ENCODE results near the gene PDPK1. TPM values are rescaled to one million over a fixed set of nuclear protein-coding genes. Genes with fewer than 3 reads are reported as not detected.
A peak's percentile ranks its signal among the peaks of the same experiment; 100 is the strongest.

The PDPK1 gene
- total and polyA plus RNA-seq, 4 experiments from 2014 or later = 26.4 to 71.3 (median 51.7) TPM

DNA sequence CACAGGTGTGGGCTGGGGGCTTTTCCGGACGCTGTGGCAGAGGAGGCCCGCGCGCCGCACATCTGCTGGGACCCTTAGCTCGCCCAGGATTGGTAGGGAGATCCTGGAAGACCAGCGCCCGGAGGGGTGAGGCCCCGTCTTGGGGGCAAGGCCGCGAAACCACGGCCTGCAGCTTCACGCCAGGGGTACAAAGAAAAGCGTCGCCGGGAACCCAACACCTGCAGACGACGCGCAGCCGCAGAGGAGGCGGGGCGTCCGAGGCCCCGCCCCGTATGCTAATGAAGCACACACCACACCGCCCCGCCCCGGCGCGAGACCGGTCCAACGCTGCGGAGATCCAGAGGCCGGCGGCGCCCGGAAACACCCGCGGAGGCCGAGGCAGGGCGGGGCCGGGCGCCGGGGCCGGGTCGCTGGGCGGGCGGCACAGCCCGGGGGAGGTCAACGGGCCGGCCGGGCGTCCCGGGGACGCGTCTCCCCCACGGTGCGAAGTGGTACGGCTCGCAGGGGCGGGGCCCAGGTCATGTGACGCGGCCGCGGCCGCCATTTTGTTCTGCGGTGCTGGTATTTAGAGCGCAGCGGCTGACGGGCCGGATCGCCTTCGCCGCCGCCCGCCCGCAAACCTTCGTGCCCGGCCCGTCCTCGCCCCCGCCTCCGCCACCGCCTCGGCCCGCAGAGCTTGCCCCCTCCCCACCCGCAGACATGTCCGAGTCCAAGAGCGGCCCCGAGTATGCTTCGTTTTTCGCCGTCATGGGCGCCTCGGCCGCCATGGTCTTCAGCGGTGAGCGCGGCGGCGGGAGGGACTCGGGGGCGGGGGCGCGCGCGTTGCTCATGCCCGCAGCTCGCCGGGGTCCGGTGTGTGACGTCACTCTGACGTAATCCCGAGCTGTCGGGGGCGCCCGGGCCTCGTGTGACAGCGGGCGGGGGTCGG, 24.2 kb upstream of the PDPK1 start, which contains the start of gene ATP6V0C:
TSS of gene ATP6V0C (plus strand) at position 548 of the 928 bp plus-strand sequence. CDS start at position 700, 152 bp downstream.
- H3K36me3 Mint-ChIP-seq = peaks cover 0 to 27% of the 10 kb centered on the region in 2 donors
- peak within 1 kb of the TSS; percentile 90 to 96 (median 92) for H3K4me3 Mint-ChIP-seq
- no peaks in the 10 kb centered on the region for H3K9me3 ChIP-seq (ENCODE audit: control insufficient read depth in 1 of 2, low read length in 2 of 2)
- peaks cover 32 to 64% (median 46%) of the 10 kb centered on the region in 4 donors for H3K4me1 Mint-ChIP-seq
- H3K9me3 Mint-ChIP-seq = peaks cover 0 to 7% (median 0%) of the 10 kb centered on the region in 8 donors
- no peaks in the 10 kb centered on the region for H3K27me3 ChIP-seq (ENCODE audit: insufficient read depth, low read length)
- peak within 1 kb of the TSS; percentile 94 for H3K27ac ChIP-seq (ENCODE audit: low read depth, low read length)
- ChIA-PET POLR2A (ENCODE audit: partially characterized antibody) (interaction anchor here (0.7 to 6.1 kb wide), 17 partner anchors 11 to 553 kb away, joined by 3 to 101 read pairs (median 5); partner anchors contain the start of genes ABCA3, CEMP1, ECI1 and FLYWCH2), CTCF (ENCODE audit: partially characterized antibody) (interaction anchor here (1.0 kb wide), 1 partner anchor 17 kb away, joined by 3 read pairs; the partner anchor contains the start of gene CEMP1)
- intact Hi-C loops (cut with micrococcal nuclease) = loop anchor here (1.0 to 10.0 kb wide), 8 partner anchors 19 to 358 kb away; partner anchors contain the start of genes CCNF, RNPS1, TBC1D24 and TRAF7
- peak within 1 kb of the TSS; percentile 91 to 98 (median 97) for H3K27ac Mint-ChIP-seq
- peaks cover 48% of the 10 kb centered on the region for H3K4me1 ChIP-seq (ENCODE audit: insufficient read depth, low read length)
- peak; percentile 90 to 97 (median 94) for DNase-seq
- no peaks in the 10 kb centered on the region for H3K27me3 Mint-ChIP-seq
- peak within 1 kb of the TSS; percentile 74 to 77 for H3K4me3 ChIP-seq (ENCODE audit: low read length in 2 of 2)
- H3K36me3 ChIP-seq (ENCODE audit: insufficient read depth, low read length) = no peaks in the 10 kb centered on the region

DNA sequence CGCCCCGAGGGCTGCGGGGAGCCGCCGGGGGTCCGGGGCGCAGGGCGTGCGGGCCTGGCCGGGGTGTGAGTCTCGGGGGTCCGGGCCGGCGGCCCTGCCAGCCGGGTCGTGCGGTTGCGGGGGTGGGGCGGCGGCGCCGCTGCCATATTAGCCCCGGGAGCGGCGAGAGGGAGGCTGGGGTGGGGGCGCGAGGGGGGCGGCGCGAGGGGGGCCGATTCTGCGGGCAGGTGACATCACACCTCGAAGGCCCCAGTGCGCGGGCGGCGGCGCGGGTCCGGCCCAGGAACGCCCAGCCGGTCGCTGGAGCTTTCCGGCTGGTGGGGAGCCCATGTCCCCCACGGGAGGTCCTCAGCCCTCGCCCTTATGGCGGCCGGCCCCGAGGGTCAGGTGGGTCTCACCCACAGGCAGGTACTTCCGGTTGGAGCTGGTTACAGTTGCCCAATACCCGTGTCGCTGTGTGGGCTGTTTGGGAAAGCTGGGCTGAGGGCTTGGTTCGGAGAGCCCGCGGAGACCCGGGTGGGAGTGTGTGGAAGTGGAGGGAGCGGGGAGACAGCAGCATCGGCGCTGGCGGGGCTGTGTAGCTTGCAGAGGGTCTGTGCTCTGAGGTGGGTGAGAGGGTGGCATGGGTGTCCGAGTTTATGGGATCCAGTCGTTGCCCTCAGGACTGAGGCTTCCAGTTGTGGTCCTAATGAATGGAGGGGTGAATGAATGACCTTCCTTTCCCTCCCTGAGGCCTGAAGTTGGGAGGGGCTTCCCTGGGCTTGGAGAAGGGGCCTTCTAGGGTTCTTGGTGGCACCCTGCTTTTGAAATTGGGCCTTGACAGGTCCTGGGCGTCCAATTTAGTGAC, 23.3 kb upstream of the PDPK1 start:
- Histone ChIP-seq H3K9me3 (ENCODE audit: control insufficient read depth in 1 of 2, low read length in 2 of 2) (no peaks in the 10 kb centered on the region), H3K36me3 (ENCODE audit: insufficient read depth, low read length) (no peaks in the 10 kb centered on the region), H3K4me3 (ENCODE audit: low read length in 2 of 2) (peak overlapping the region; percentile 74 to 77), H3K27ac (ENCODE audit: low read depth, low read length) (peak overlapping the region; percentile 94), H3K4me1 (ENCODE audit: insufficient read depth, low read length) (peaks cover 57% of the 10 kb centered on the region), H3K27me3 (ENCODE audit: insufficient read depth, low read length) (no peaks in the 10 kb centered on the region)
- intact Hi-C loops (cut with micrococcal nuclease) = loop anchor here (5.0 to 10.0 kb wide), 2 partner anchors 158 to 250 kb away; partner anchors contain the start of gene RNPS1
- DNase-seq = peak in 2 of 5 donors; percentile 44 to 64
- Mint-ChIP-seq H3K9me3 (peaks cover 0 to 7% (median 0%) of the 10 kb centered on the region in 8 donors), H3K36me3 (peaks cover under 1 to 28% of the 10 kb centered on the region in 2 donors), H3K27me3 (no peaks in the 10 kb centered on the region), H3K27ac (peak overlapping the region; percentile 91 to 98 (median 97)), H3K4me3 (peak overlapping the region; percentile 90 to 93 (median 92)), H3K4me1 (peaks cover 35 to 73% (median 51%) of the 10 kb centered on the region in 4 donors)
- ChIA-PET POLR2A (ENCODE audit: partially characterized antibody) (interaction anchor here (1.1 to 6.1 kb wide), 13 partner anchors 11 to 554 kb away, joined by 3 to 101 read pairs (median 5); partner anchors contain the start of genes CEMP1, ECI1, FLYWCH2 and MLST8), CTCF (ENCODE audit: partially characterized antibody) (interaction anchor here (1.7 kb wide), 1 partner anchor 13 kb away, joined by 4 read pairs; no protein-coding TSS in a partner anchor)

DNA sequence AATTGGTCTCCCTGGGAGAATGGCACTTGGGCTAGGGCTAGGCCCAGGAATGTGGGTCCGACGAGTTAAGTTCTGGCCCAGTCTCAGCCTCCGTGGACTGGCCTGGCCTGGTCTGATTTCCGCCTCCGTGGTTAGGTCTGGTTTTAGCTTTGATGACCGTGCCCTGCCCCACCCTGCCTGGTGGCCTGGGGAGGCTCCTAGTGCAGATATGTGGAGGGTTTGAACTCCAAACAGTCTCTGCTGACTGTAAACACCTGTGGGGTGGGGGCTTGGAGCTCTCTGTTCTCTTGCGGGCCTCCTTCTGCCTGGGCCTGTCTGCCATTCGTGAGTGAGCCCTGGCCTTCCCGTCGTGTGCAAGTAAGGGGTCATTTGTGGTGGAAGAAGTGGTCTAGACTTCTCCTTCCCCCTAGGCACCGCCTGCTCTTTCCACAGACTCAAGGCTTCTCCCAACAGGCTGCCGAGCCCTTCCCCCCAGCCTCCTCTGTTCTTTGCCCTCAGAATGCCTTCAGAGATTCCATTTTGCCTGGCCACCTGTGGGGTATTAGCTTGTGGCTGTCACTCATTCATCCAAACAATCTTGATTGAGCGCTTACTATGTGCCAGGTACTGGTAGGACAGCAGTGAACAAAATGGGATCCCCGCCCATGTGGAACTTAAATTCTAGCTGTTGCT, 22.5 kb upstream of the PDPK1 start:
- Mint-ChIP-seq H3K36me3 (peaks cover 6 to 32% of the 10 kb centered on the region in 2 donors), H3K27ac (peak overlapping the region; percentile 91 to 98 (median 97)), H3K4me1 (peaks cover 40 to 79% (median 57%) of the 10 kb centered on the region in 4 donors), H3K4me3 (peak overlapping the region; percentile 90 to 93 (median 92)), H3K9me3 (peaks cover 0 to 9% (median 0%) of the 10 kb centered on the region in 8 donors), H3K27me3 (no peaks in the 10 kb centered on the region)
- no peaks in the 10 kb centered on the region for H3K9me3 ChIP-seq (ENCODE audit: control insufficient read depth in 1 of 2, low read length in 2 of 2)
- no peaks in the 10 kb centered on the region for H3K27me3 ChIP-seq (ENCODE audit: insufficient read depth, low read length)
- peak overlapping the region; percentile 94 for H3K27ac ChIP-seq (ENCODE audit: low read depth, low read length)
- no peaks in the 10 kb centered on the region for H3K36me3 ChIP-seq (ENCODE audit: insufficient read depth, low read length)
- POLR2A ChIA-PET (ENCODE audit: partially characterized antibody) = interaction anchor here (1.0 to 6.1 kb wide), 9 partner anchors 17 to 555 kb away, joined by 3 to 101 read pairs (median 5); partner anchors contain the start of genes ABCA3, CEMP1, ECI1 and FLYWCH2
- H3K4me3 ChIP-seq (ENCODE audit: low read length in 2 of 2) = peak overlapping the region in 1 of 2 donors; percentile 77
- CTCF ChIA-PET (ENCODE audit: partially characterized antibody) = interaction anchor here (1.7 kb wide), 1 partner anchor 14 kb away, joined by 4 read pairs; no protein-coding TSS in a partner anchor
- peaks cover 61% of the 10 kb centered on the region for H3K4me1 ChIP-seq (ENCODE audit: insufficient read depth, low read length)
- DNase-seq = peak in 1 of 5 donors; percentile 38
- intact Hi-C loops (cut with micrococcal nuclease) = loop anchor here (10.0 kb wide), 1 partner anchor 251 kb away; the partner anchor contains the start of gene RNPS1

DNA sequence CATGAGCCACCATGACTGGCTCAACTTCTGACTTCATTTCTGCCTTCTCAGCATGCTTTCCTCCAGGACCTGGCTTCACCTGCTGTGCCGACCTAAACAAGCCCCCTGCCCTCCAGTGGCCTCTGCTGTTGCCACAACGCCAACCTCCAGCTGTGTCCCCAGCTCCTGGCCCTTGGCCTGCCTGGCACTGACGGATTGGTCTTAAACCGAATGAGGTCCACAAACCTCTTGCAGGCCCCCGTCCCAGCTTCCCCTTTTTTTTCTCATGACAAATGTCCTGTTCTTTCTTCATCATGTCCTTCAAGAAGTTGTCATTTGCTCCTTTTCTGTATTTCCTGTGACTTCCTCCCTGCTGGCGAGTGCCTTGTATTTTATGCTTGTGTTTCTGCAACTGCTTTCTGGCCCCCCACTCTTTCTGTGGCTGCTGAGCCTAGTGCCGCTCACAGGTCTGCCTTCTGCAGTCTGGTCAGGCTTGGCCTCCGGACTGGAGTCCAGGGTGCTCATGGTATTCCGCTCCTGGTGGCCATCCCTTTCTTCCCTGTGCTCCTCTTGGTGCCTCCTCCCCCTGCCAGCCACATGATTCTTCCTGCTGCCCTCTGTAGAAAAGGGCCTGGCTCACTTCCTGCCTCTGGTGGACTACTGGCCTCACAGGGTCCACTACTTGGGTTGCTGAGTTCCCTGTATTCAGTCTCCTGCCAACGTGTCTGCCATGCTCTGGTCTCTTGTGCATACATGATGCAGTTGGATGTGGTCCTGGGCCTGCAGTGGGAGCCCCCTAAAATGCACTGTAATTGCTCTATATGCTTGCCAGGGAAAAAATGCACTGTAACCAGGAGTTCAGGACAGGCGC, 21.2 kb upstream of the PDPK1 start:
- peaks cover 6 to 41% of the 10 kb centered on the region in 2 donors for H3K36me3 Mint-ChIP-seq
- H3K4me1 Mint-ChIP-seq = peaks cover 46 to 91% (median 64%) of the 10 kb centered on the region in 4 donors
- Histone ChIP-seq H3K9me3 (ENCODE audit: control insufficient read depth in 1 of 2, low read length in 2 of 2) (no peaks in the 10 kb centered on the region), H3K4me1 (ENCODE audit: insufficient read depth, low read length) (peaks cover 70% of the 10 kb centered on the region), H3K36me3 (ENCODE audit: insufficient read depth, low read length) (no peaks in the 10 kb centered on the region), H3K27ac (ENCODE audit: low read depth, low read length) (no peak overlapping the region), H3K4me3 (ENCODE audit: low read length in 2 of 2) (no peak overlapping the region), H3K27me3 (ENCODE audit: insufficient read depth, low read length) (no peaks in the 10 kb centered on the region)
- no peak for DNase-seq
- CTCF ChIA-PET (ENCODE audit: partially characterized antibody) = no interaction called here
- peak overlapping the region; percentile 84 to 98 (median 91) for H3K27ac Mint-ChIP-seq
- intact Hi-C loops (cut with micrococcal nuclease) = loop anchor here (10.0 kb wide), 1 partner anchor 252 kb away; the partner anchor contains the start of gene RNPS1
- H3K4me3 Mint-ChIP-seq = peak overlapping the region; percentile 71 to 93 (median 91)
- peaks cover 0 to 1% of the 10 kb centered on the region in 2 donors for H3K27me3 Mint-ChIP-seq
- H3K9me3 Mint-ChIP-seq = peaks cover 0 to 9% (median 0%) of the 10 kb centered on the region in 8 donors
- POLR2A ChIA-PET (ENCODE audit: partially characterized antibody) = interaction anchor here (4.4 to 6.1 kb wide), 2 partner anchors 16 to 21 kb away, joined by 26 to 101 read pairs; partner anchors contain the start of genes CEMP1 and PDPK1

DNA sequence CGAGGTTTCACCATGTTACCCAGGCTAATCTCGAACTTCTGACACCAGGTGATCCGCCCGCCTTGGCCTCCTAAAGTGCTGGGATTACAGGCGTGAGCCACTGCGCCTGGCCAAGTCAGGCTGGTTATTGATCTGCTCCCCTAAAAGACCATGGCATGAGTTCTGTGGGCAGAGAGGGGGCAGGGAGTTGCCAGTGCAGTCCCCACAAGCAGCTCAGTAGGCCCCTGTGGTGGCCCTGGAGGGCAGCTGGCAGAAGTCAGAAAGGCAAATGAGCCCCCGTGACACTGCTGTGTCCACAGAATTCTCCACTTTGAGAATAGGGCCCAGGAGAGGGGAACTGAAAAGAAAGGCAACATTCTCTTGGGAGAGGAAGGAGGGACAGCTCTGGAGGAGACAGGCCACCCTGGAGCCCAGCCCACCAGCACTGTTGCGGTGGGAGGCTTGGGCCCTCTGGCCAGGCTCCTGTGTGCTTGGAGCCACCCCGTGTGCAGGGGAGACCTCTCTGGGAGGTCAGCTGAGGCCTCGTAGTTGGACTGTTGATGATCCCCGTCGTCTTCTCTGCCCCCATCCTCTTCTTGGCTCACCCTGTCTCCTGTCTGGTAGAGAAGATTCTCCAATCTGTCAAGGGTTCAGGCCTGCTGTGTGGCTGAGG, 19.7 kb upstream of the PDPK1 start:
- Histone ChIP-seq H3K27me3 (ENCODE audit: insufficient read depth, low read length) (no peaks in the 10 kb centered on the region), H3K9me3 (ENCODE audit: control insufficient read depth in 1 of 2, low read length in 2 of 2) (no peaks in the 10 kb centered on the region), H3K27ac (ENCODE audit: low read depth, low read length) (peak overlapping the region; percentile 25), H3K4me3 (ENCODE audit: low read length in 2 of 2) (no peak overlapping the region), H3K36me3 (ENCODE audit: insufficient read depth, low read length) (no peaks in the 10 kb centered on the region), H3K4me1 (ENCODE audit: insufficient read depth, low read length) (peaks cover 67% of the 10 kb centered on the region)
- ChIA-PET CTCF (ENCODE audit: partially characterized antibody) (no interaction called here), POLR2A (ENCODE audit: partially characterized antibody) (interaction anchor here (1.5 to 7.0 kb wide), 2 partner anchors 14 to 19 kb away, joined by 5 to 170 read pairs; partner anchors contain the start of genes CEMP1 and PDPK1)
- DNase-seq = no peak
- peak overlapping the region in 3 of 8 donors; percentile 50 to 93 (median 71) for H3K4me3 Mint-ChIP-seq
- peaks cover 39 to 79% (median 59%) of the 10 kb centered on the region in 4 donors for H3K4me1 Mint-ChIP-seq
- peaks cover 0 to 7% (median 0%) of the 10 kb centered on the region in 8 donors for H3K9me3 Mint-ChIP-seq
- peaks cover 6 to 44% of the 10 kb centered on the region in 2 donors for H3K36me3 Mint-ChIP-seq
- H3K27ac Mint-ChIP-seq = peak overlapping the region; percentile 13 to 97 (median 84)
- intact Hi-C loops (cut with micrococcal nuclease) = loop anchor here (10.0 kb wide), 1 partner anchor 253 kb away; the partner anchor contains the start of gene RNPS1
- H3K27me3 Mint-ChIP-seq = peaks cover 0 to 1% of the 10 kb centered on the region in 2 donors
